HG03097 (cell line): ENCODE data around the gene TIGIT.

Experiments
- ATAC-seq: cut with Tn5 transposase; IDR thresholded peaks from one replicate; pipeline ENCODE4 v1.9.1; 2021; ENCODE audit not compliant: unreplicated experiment, low FRiP score

The TIGIT gene

DNA sequence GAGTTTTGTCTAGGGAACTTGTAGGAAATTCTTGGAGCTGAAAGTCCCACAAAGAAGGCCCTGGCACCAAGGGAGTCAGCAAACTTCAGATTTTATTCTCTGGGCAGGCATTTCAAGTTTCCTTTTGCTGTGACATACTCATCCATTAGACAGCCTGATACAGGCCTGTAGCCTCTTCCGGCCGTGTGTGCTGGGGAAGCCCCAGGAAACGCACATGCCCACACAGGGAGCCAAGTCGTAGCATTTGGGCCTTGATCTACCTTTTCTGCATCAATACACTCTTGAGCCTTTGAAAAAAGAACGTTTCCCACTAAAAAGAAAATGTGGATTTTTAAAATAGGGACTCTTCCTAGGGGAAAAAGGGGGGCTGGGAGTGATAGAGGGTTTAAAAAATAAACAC, 15.0 kb downstream of the TIGIT start:
- ATAC-seq, result peak; percentile 79

GRCh38 chr3:114310695-114311094, 16.9 kb downstream of the TIGIT start:
- ATAC-seq, result no peak

- ATAC-seq, result no peak
These were observed 19.6 kb downstream of the TIGIT start for GRCh38 chr3:114313426-114313825.

- ATAC-seq, result no peak
These were observed 20.5 kb downstream of the TIGIT start for GRCh38 chr3:114314282-114314681.

DNA sequence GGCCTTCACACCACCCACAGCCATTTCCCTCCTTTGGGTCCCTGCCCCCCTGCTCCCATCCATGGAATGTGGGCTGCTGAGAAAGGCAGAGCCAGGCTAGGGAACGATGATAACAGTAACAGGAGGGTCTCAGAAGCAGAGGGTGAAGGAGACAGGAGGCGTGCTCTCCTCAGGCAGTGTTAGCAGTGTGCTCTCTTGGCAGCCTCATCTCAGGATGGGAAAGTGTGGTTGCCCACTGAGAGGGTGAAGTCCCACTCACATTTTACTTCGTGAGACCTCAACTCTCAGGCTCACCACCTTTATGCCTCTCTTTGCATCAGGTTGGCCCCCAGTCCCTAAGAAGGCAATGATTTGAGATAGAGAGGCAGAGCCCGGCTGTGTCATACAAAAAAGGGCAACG, 24.5 kb downstream of the TIGIT start:
- ATAC-seq, result no peak

DNA sequence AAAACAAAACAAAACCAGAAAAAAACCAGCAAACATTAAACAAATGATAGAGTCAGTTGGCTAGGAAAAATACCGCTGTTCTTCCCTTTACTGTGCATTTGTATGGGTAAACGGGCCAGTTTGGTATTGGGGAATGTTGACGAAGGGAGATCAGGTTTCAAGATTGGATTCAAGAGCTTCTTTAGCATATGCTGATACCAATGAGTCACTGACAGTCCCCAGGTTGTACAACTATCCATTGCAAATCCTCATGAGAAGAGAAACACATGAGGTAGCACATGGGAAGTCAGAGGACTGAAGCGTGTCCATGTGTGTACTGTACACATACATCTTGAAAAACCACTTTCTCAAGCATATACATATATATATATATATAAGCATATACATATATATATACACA, 25.6 kb downstream of the TIGIT start:
- no peak for ATAC-seq

- ATAC-seq, result no peak
These were observed 26.4 kb downstream of the TIGIT start for GRCh38 chr3:114320246-114320645.

DNA sequence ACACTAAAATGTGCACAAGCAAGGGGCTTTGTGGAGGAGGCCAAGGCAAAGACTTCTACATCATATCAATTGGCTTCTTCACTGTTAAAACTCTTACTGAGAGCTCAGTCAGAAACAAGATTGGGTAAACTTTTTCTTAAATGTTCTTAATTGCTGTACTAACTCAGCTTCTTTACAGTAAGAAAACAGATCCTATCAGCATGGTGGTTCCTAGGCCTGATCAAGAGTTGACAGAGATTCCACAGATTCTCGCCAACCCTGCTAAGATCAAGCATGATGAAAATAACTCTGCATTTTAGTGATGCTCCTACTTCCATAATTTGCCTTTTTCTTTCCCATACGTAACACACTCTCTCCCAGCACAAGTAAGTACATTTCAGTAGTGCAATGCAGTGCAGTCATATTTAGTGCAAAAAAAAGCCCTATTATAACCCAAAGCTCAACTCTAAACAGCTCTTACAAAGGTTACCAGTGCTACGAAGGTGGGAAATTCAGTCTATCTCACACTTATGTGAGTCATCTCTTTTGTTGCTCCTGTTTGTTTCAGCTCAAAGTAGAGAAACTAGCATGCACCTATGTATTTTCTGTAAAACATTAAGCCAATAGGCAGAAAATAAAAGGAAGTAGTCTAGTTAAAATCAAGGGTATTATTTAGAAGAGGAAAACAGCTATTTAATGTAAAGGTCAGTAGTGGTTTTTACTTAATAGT, 29.9 kb downstream of the TIGIT start:
- ATAC-seq, result no peak

GRCh38 chr3:114327665-114328064, 33.8 kb downstream of the TIGIT start:
- ATAC-seq, result no peak

DNA sequence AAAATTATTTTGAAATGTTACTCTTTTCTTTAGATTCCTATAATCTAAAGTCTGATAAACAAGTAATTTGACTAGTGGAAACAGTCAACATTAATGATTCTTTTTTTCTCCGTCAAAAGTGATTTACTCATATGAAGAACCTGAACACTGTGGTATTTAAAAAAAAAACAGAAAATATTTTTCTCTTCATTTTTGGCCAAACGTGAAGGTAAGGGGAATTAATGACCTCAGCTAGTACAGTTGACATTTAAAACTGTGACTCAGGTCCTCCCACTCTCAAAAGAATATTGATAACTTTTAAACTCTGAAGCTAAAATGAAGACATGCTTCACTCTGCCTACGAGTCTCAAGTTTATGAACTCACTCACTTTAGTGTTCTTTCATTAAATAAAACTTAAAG, 34.5 kb downstream of the TIGIT start:
- ATAC-seq, result no peak

- ATAC-seq, result no peak
These were observed 36.0 kb downstream of the TIGIT start for GRCh38 chr3:114329823-114330222.

GRCh38 chr3:114331007-114331406, 37.2 kb downstream of the TIGIT start:
- ATAC-seq, result no peak

DNA sequence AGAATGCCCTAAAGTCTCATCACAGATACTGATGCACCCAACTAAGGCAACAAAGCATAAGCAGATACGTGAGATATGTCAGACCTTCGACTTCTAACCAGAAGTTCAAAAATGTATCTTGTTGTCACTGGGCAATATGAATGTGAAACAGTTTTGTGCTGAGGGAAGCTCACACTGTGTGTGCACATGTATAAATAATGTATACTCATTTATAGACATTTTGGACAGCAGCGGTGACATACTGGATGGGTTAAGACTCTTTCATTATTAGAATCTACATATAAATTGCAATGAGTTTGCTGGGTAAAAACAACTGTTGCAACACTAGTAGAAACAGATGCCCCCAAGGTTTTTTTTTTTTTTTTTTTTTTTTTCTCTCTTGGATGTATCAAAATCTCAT, 37.9 kb downstream of the TIGIT start:
- no peak for ATAC-seq

GRCh38 chr3:114332342-114333179, 38.7 kb downstream of the TIGIT start:
- no peak for ATAC-seq

- no peak for ATAC-seq
These were observed 39.5 kb downstream of the TIGIT start for GRCh38 chr3:114333180-114333922.

DNA sequence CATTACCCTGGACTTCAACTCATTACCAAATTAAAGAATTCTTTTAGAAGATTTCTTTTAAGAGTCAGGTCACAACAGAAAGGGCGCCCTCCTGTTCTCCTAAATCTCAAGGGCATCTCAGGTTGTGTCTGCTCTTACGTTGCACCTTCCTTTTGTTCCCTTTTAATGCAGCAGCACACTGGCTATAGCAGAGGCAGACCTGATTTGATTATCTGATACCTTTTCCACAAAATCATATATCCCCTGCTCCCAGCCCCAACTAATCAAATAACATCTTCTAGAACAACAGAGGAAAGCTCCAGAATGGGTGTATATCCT, 40.1 kb downstream of the TIGIT start:
- ATAC-seq, result no peak

DNA sequence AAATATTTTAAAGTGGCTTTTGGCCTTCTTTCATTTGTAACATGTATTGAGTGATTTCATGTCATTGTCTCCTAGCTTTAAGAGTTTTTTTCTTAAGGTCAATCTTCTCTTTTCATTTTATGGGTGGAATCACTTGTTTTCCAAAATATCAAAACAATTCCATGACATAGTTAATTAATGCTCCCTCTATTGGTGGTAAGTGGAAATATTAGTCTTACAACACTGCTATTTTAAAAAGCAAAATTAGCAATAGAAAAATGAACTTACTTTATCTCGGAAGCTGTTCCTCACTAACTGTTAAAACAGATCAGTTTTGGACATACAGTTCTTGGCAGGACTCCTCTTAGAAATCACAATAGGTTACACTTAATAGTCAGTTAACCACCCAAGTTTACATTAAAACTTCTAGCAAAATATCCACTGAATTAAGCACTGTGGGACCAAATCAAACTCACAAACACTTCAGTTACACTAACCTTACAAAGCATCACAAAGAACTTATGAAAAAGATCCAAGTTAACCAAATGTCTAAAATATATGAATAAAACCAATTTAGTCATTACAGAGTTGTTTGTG, 42.4 kb downstream of the TIGIT start:
- no peak for ATAC-seq

GRCh38 chr3:114336857-114337256, 43.0 kb downstream of the TIGIT start:
- ATAC-seq, result no peak

GRCh38 chr3:114338651-114339357, 45.0 kb downstream of the TIGIT start:
- no peak for ATAC-seq

DNA sequence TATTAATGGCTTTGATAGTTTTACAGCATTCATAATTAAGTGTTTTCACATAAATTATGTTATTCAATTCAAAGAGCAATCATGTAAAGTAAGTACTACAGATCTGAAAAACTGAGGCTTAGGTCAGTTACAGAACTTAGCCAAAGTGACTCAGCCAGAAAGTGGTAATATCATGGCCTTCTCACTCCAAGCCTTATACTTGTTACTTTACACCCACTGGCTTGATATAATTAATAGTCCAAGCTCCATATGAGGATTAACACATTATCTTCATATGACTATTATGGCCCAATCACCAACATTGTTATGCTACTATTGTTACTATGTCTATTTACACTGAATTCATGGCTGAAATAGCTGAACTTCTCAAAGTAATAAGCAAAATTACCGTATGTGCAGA, 50.7 kb downstream of the TIGIT start:
- no peak for ATAC-seq

DNA sequence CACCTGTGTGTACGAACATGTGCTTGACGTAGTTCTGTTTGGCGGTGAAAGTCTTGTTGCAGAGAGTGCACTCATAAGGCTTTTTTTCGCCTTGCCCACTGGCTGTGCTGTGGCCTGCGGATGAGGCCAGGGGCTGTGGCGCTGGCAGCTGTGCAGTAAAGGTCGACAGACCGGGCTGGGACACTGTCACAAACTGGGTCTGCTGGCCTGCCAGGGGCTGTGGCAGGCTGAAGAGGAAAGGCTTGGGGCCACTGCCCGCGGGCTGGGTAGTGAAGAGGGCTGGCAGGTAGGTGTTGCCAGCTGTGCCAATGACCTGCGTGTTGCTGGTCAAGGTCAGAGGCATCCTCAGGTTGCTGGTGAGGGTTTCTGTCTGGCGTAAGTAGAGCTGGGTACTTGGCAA, 56.4 kb downstream of the TIGIT start:
- no peak for ATAC-seq
